ENCODE results near the gene CASP8. TPM values are rescaled to one million over a fixed set of nuclear protein-coding genes. Genes with fewer than 3 reads are reported as not detected.

CASP8 gene
- total and polyA plus RNA-seq, 2 of the 13 experiments (the other 11 are each of a cell fraction or from before 2014, with no cell fraction given), result 25.0 to 52.8 TPM

GRCh38 chr2:201231781-201232466 lies 28.4 kb upstream of the CASP8 start (continued):
- TF ChIP-seq TCF12 (IDR thresholded peaks at IDR 0.05) (no peak), TCF12 (CRISPR knock-in tag; IDR thresholded peaks at IDR 0.05) (0 out of 2 replicates have a peak, but pooled peaks have one; percentile 19), KDM1A (CRISPR knock-in tag; IDR thresholded peaks at IDR 0.05) (peak; percentile 30; the same call in 1 of the 2 replicates), ZNF24 (IDR thresholded peaks at IDR 0.05) (no peak; the same call in 1 of the 2 replicates), ZNF672 (CRISPR knock-in tag; IDR thresholded peaks at IDR 0.05) (no peak), NFE2L1 (CRISPR knock-in tag; IDR thresholded peaks at IDR 0.05; ENCODE audit: borderline replicate concordance) (no peak), ZNF609 (CRISPR knock-in tag; IDR thresholded peaks at IDR 0.05; ENCODE audit: borderline replicate concordance) (peak; percentile 67), ZNF337 (CRISPR knock-in tag; IDR thresholded peaks at IDR 0.05; ENCODE audit: borderline replicate concordance, low read depth) (peak; percentile 97; the same call in 1 of the 2 replicates), CREBL2 (CRISPR knock-in tag; IDR thresholded peaks at IDR 0.05; ENCODE audit: borderline replicate concordance) (no peak), ZSCAN25 (CRISPR knock-in tag; IDR thresholded peaks at IDR 0.05) (peak; percentile 50; the same call in 1 of the 2 replicates), GTF3A (CRISPR knock-in tag; conservative IDR thresholded peaks at IDR 0.05) (no peak), BORCS8-MEF2B (CRISPR knock-in tag; IDR thresholded peaks at IDR 0.05) (peak; percentile 42; the same call in 1 of the 2 replicates), ZNF746 (CRISPR knock-in tag; IDR thresholded peaks at IDR 0.05) (no peak), ZNF501 (CRISPR knock-in tag; IDR thresholded peaks at IDR 0.05) (peak; percentile 84), TBX2 (CRISPR knock-in tag; IDR thresholded peaks at IDR 0.05; ENCODE audit: borderline replicate concordance) (peak; percentile 78; the same call in 1 of the 2 replicates), BRD4 (CRISPR knock-in tag; IDR thresholded peaks at IDR 0.05) (peak; percentile 93), ZNF512B (CRISPR knock-in tag; IDR thresholded peaks at IDR 0.05; ENCODE audit: borderline replicate concordance) (no peak; the same call in 1 of the 2 replicates), WIZ (CRISPR knock-in tag; IDR thresholded peaks at IDR 0.05) (no peak), NCOA5 (CRISPR knock-in tag; IDR thresholded peaks at IDR 0.05) (no peak), KLF16 (CRISPR knock-in tag; IDR thresholded peaks at IDR 0.05) (peak in 1 of 2 experiments; percentile 94; a peak in 2 of 4 replicates)

All from HepG2 (cell line).